ENCODE measurements around the gene KIF1B.

DNA sequence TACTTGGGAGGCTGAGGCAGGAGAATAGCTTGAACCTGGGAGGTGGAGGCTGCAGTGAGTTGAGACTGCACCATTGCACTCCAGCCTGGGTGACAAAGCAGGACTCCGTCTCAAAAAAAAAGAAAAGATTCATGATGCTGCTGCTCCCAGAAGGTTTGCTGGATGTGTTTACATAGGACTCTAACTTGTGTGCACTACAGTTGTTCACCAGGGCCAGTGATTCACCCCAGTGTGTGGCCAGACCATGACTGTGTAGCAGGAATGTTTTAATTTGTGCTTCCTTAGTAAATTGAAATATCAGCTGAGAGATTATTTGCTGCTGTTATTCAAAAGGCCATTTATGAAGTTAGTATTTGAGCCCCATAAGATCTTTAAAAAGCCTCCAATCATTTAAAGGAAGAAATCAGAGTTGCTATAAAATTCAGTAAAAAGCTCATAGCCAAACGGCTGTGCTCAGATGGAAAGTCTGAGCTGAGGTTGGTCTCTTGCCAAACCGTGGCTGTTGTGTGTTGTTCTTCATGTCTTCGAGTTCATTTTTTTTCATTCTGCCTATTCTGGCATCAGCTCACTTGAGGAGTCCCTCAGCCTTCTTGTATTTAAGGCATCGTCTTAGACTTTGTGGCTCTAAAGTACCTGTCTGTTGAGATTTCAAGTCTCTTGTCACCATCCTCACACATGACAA, 170.4 kb downstream of the KIF1B start:
- TF ChIP-seq, protein P1, sequence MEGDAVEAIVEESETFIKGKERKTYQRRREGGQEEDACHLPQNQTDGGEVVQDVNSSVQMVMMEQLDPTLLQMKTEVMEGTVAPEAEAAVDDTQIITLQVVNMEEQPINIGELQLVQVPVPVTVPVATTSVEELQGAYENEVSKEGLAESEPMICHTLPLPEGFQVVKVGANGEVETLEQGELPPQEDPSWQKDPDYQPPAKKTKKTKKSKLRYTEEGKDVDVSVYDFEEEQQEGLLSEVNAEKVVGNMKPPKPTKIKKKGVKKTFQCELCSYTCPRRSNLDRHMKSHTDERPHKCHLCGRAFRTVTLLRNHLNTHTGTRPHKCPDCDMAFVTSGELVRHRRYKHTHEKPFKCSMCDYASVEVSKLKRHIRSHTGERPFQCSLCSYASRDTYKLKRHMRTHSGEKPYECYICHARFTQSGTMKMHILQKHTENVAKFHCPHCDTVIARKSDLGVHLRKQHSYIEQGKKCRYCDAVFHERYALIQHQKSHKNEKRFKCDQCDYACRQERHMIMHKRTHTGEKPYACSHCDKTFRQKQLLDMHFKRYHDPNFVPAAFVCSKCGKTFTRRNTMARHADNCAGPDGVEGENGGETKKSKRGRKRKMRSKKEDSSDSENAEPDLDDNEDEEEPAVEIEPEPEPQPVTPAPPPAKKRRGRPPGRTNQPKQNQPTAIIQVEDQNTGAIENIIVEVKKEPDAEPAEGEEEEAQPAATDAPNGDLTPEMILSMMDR (IDR thresholded peaks at IDR 0.05) = no peak
- TF ChIP-seq EP300 (IDR thresholded peaks at IDR 0.05) = no peak
- no peak for TF ChIP-seq POLR2A (IDR thresholded peaks at IDR 0.05)
- TF ChIP-seq POLR2AphosphoS5 (IDR thresholded peaks at IDR 0.05) = no peak

Data from upper lobe of left lung (tissue), 4 donors.